Measurements from ENCODE around the gene STK24. TPM values are rescaled to one million over a fixed set of nuclear protein-coding genes. Genes with fewer than 3 reads are reported as not detected.

The STK24 gene
- total and polyA plus RNA-seq, 10 of the 15 experiments (the other 5 are each of a cell fraction or from before 2014, with no cell fraction given) = 7.5 to 115 (median 52.9) TPM

GRCh38 chr13:98436233-98436910 is 140.5 kb downstream of the STK24 start:
- Histone ChIP-seq H2AFZ (ENCODE audit: control insufficient read depth, low read depth, low read length) (no peak overlapping the region), H3K27ac (ENCODE audit: control insufficient read depth, insufficient read depth) (no peak overlapping the region), H3K27me3 (replicated peaks in 1 of 2; ENCODE audit: control insufficient read depth in 2 of 2, insufficient read depth in 2 of 2, low read length in 1 of 2) (no peaks in the 10 kb centered on the region), H3K79me2 (ENCODE audit: control insufficient read depth, insufficient read depth, low read length) (no peaks in the 10 kb centered on the region), H3K4me3 (no peak overlapping the region), H3K9ac (ENCODE audit: control insufficient read depth, insufficient read depth, low read length) (no peak overlapping the region), H3K4me2 (ENCODE audit: control insufficient read depth, insufficient read depth) (no peak overlapping the region), H3K36me3 (ENCODE audit: control insufficient read depth in 2 of 2, insufficient read depth in 2 of 2, low read length in 1 of 2) (no peaks in the 10 kb centered on the region), H4K20me1 (ENCODE audit: control insufficient read depth, insufficient read depth) (no peaks in the 10 kb centered on the region), H3K4me1 (ENCODE audit: control insufficient read depth, insufficient read depth, low read length) (no peaks in the 10 kb centered on the region), H3K9me3 (replicated peaks; ENCODE audit: control insufficient read depth, insufficient read depth, low read length) (no peaks in the 10 kb centered on the region)
- FAIRE-seq = no peak
- POLR2A ChIA-PET = interaction anchor here (0.6 kb wide), 1 partner anchor 12 kb away, joined by 3 read pairs; no protein-coding TSS in a partner anchor
- RAD21 ChIA-PET (ENCODE audit: unreplicated experiment) = interaction anchor here (1.1 kb wide), 1 partner anchor 220 kb away, joined by 3 read pairs; no protein-coding TSS in a partner anchor
- intact Hi-C loops (cut with micrococcal nuclease; ENCODE audit: unreplicated experiment) = no loop called here
- in situ Hi-C loops (cut with MboI) = no loop called here
- BruUV-seq (replicated peaks) = no TSS peak
- DNase-seq (ENCODE audit: low read depth, low spot score) = no peak
- no peak for ATAC-seq
- 55% methylated on average over 12 of the region's 12 CpGs for WGBS (ENCODE audit: insufficient coverage, insufficient replicate concordance, low lambda C conversion rate, missing lambda C conversion rate)
- SMC1A ChIA-PET (ENCODE audit: uncharacterized antibody, unreplicated experiment) = no interaction called here
- CTCF ChIA-PET = no interaction called here
- TF ChIP-seq TAF1 (IDR thresholded peaks at IDR 0.05; ENCODE audit: borderline replicate concordance, low read depth, low read length) (no peak), SP1 (IDR thresholded peaks at IDR 0.05; ENCODE audit: low read depth, low read length) (no peak), DPF2 (IDR thresholded peaks at IDR 0.05) (no peak), SUZ12 (IDR thresholded peaks at IDR 0.05; ENCODE audit: unreplicated experiment) (no peak), NBN (IDR thresholded peaks at IDR 0.05) (no peak), YBX1 (IDR thresholded peaks at IDR 0.05) (no peak), CUX1 (IDR thresholded peaks at IDR 0.05; ENCODE audit: insufficient replicate concordance, low read depth, low read length) (no peak), KAT2A (conservative IDR thresholded peaks at IDR 0.05; ENCODE audit: control insufficient read depth, low read depth, low read length) (no peak), BCL3 (IDR thresholded peaks at IDR 0.05; ENCODE audit: borderline replicate concordance, insufficient read depth, low read depth, low read length, poor library complexity, severe bottlenecking) (no peak), SPI1 (IDR thresholded peaks at IDR 0.05; ENCODE audit: borderline replicate concordance, insufficient read depth, low read depth, low read length) (no peak), CREB1 (IDR thresholded peaks at IDR 0.05; ENCODE audit: low read depth) (no peak)
- TF ChIP-seq, protein P1, sequence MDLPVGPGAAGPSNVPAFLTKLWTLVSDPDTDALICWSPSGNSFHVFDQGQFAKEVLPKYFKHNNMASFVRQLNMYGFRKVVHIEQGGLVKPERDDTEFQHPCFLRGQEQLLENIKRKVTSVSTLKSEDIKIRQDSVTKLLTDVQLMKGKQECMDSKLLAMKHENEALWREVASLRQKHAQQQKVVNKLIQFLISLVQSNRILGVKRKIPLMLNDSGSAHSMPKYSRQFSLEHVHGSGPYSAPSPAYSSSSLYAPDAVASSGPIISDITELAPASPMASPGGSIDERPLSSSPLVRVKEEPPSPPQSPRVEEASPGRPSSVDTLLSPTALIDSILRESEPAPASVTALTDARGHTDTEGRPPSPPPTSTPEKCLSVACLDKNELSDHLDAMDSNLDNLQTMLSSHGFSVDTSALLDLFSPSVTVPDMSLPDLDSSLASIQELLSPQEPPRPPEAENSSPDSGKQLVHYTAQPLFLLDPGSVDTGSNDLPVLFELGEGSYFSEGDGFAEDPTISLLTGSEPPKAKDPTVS (IDR thresholded peaks at IDR 0.05; ENCODE audit: low read depth, low read length) = no peak
- TF ChIP-seq, protein P2, sequence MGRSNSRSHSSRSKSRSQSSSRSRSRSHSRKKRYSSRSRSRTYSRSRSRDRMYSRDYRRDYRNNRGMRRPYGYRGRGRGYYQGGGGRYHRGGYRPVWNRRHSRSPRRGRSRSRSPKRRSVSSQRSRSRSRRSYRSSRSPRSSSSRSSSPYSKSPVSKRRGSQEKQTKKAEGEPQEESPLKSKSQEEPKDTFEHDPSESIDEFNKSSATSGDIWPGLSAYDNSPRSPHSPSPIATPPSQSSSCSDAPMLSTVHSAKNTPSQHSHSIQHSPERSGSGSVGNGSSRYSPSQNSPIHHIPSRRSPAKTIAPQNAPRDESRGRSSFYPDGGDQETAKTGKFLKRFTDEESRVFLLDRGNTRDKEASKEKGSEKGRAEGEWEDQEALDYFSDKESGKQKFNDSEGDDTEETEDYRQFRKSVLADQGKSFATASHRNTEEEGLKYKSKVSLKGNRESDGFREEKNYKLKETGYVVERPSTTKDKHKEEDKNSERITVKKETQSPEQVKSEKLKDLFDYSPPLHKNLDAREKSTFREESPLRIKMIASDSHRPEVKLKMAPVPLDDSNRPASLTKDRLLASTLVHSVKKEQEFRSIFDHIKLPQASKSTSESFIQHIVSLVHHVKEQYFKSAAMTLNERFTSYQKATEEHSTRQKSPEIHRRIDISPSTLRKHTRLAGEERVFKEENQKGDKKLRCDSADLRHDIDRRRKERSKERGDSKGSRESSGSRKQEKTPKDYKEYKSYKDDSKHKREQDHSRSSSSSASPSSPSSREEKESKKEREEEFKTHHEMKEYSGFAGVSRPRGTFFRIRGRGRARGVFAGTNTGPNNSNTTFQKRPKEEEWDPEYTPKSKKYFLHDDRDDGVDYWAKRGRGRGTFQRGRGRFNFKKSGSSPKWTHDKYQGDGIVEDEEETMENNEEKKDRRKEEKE (IDR thresholded peaks at IDR 0.05) = no peak
